GM12872 (cell line): Measurements from ENCODE around the gene TBC1D24.

Source experiments
- TF ChIP-seq, protein P1 (sequence below): IDR thresholded peaks from 3 replicates; pipeline ENCODE4 v1.5.1; 2011; ENCODE audit warnings: low read depth, mild to moderate bottlenecking, low read length, moderate library complexity; ENCODE audit not compliant: insufficient read depth

The TBC1D24 gene

DNA sequence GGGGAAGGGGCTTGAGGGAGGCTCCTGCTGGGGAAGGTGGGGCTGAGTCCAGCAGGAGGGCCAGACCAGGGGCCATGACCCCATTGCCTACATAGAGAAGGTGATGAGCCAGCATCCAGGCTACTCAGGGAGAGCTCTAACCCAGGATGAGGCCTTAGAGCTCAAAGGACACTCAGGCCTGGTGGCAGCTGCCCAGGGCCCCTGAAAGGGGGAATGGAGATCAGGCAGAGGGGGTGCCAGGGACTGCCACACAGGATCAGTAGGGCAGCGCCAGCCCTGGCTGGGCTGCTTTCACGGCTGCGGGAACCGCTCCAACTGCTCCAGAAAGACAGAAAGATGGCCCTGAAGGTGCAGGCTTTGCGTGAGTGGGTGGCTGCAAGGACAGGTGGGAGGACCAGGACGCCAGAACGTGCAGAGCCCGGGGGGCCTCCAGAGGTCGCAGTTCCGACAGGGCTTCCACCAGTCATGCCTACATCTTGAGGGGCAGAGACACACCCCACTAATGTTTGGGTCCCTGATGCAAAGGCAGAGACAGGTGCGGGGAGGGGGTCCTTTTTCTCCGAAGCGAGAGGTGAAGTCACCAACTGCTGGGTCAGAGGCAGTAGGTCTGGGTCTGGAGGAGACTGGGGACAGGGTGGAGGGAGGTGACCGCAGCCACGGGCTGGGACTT is 37.9 kb downstream of the TBC1D24 start:
- TF ChIP-seq, protein P1, sequence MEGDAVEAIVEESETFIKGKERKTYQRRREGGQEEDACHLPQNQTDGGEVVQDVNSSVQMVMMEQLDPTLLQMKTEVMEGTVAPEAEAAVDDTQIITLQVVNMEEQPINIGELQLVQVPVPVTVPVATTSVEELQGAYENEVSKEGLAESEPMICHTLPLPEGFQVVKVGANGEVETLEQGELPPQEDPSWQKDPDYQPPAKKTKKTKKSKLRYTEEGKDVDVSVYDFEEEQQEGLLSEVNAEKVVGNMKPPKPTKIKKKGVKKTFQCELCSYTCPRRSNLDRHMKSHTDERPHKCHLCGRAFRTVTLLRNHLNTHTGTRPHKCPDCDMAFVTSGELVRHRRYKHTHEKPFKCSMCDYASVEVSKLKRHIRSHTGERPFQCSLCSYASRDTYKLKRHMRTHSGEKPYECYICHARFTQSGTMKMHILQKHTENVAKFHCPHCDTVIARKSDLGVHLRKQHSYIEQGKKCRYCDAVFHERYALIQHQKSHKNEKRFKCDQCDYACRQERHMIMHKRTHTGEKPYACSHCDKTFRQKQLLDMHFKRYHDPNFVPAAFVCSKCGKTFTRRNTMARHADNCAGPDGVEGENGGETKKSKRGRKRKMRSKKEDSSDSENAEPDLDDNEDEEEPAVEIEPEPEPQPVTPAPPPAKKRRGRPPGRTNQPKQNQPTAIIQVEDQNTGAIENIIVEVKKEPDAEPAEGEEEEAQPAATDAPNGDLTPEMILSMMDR = peak; percentile 37; the same call in 1 of the 3 replicates

DNA sequence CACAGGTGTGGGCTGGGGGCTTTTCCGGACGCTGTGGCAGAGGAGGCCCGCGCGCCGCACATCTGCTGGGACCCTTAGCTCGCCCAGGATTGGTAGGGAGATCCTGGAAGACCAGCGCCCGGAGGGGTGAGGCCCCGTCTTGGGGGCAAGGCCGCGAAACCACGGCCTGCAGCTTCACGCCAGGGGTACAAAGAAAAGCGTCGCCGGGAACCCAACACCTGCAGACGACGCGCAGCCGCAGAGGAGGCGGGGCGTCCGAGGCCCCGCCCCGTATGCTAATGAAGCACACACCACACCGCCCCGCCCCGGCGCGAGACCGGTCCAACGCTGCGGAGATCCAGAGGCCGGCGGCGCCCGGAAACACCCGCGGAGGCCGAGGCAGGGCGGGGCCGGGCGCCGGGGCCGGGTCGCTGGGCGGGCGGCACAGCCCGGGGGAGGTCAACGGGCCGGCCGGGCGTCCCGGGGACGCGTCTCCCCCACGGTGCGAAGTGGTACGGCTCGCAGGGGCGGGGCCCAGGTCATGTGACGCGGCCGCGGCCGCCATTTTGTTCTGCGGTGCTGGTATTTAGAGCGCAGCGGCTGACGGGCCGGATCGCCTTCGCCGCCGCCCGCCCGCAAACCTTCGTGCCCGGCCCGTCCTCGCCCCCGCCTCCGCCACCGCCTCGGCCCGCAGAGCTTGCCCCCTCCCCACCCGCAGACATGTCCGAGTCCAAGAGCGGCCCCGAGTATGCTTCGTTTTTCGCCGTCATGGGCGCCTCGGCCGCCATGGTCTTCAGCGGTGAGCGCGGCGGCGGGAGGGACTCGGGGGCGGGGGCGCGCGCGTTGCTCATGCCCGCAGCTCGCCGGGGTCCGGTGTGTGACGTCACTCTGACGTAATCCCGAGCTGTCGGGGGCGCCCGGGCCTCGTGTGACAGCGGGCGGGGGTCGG is 38.7 kb downstream of the TBC1D24 start, which contains the start of gene ATP6V0C:
Gene ATP6V0C, plus strand, starts transcription at position 548 of the 928 bp plus-strand sequence. Its CDS starts 152 bp downstream, at position 700.
- TF ChIP-seq, protein P1 = no peak

DNA sequence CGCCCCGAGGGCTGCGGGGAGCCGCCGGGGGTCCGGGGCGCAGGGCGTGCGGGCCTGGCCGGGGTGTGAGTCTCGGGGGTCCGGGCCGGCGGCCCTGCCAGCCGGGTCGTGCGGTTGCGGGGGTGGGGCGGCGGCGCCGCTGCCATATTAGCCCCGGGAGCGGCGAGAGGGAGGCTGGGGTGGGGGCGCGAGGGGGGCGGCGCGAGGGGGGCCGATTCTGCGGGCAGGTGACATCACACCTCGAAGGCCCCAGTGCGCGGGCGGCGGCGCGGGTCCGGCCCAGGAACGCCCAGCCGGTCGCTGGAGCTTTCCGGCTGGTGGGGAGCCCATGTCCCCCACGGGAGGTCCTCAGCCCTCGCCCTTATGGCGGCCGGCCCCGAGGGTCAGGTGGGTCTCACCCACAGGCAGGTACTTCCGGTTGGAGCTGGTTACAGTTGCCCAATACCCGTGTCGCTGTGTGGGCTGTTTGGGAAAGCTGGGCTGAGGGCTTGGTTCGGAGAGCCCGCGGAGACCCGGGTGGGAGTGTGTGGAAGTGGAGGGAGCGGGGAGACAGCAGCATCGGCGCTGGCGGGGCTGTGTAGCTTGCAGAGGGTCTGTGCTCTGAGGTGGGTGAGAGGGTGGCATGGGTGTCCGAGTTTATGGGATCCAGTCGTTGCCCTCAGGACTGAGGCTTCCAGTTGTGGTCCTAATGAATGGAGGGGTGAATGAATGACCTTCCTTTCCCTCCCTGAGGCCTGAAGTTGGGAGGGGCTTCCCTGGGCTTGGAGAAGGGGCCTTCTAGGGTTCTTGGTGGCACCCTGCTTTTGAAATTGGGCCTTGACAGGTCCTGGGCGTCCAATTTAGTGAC is 39.6 kb downstream of the TBC1D24 start:
- TF ChIP-seq, protein P1 = no peak

DNA sequence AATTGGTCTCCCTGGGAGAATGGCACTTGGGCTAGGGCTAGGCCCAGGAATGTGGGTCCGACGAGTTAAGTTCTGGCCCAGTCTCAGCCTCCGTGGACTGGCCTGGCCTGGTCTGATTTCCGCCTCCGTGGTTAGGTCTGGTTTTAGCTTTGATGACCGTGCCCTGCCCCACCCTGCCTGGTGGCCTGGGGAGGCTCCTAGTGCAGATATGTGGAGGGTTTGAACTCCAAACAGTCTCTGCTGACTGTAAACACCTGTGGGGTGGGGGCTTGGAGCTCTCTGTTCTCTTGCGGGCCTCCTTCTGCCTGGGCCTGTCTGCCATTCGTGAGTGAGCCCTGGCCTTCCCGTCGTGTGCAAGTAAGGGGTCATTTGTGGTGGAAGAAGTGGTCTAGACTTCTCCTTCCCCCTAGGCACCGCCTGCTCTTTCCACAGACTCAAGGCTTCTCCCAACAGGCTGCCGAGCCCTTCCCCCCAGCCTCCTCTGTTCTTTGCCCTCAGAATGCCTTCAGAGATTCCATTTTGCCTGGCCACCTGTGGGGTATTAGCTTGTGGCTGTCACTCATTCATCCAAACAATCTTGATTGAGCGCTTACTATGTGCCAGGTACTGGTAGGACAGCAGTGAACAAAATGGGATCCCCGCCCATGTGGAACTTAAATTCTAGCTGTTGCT is 40.4 kb downstream of the TBC1D24 start:
- TF ChIP-seq, protein P1 = no peak

DNA sequence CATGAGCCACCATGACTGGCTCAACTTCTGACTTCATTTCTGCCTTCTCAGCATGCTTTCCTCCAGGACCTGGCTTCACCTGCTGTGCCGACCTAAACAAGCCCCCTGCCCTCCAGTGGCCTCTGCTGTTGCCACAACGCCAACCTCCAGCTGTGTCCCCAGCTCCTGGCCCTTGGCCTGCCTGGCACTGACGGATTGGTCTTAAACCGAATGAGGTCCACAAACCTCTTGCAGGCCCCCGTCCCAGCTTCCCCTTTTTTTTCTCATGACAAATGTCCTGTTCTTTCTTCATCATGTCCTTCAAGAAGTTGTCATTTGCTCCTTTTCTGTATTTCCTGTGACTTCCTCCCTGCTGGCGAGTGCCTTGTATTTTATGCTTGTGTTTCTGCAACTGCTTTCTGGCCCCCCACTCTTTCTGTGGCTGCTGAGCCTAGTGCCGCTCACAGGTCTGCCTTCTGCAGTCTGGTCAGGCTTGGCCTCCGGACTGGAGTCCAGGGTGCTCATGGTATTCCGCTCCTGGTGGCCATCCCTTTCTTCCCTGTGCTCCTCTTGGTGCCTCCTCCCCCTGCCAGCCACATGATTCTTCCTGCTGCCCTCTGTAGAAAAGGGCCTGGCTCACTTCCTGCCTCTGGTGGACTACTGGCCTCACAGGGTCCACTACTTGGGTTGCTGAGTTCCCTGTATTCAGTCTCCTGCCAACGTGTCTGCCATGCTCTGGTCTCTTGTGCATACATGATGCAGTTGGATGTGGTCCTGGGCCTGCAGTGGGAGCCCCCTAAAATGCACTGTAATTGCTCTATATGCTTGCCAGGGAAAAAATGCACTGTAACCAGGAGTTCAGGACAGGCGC is 41.7 kb downstream of the TBC1D24 start:
- TF ChIP-seq, protein P1 = no peak

DNA sequence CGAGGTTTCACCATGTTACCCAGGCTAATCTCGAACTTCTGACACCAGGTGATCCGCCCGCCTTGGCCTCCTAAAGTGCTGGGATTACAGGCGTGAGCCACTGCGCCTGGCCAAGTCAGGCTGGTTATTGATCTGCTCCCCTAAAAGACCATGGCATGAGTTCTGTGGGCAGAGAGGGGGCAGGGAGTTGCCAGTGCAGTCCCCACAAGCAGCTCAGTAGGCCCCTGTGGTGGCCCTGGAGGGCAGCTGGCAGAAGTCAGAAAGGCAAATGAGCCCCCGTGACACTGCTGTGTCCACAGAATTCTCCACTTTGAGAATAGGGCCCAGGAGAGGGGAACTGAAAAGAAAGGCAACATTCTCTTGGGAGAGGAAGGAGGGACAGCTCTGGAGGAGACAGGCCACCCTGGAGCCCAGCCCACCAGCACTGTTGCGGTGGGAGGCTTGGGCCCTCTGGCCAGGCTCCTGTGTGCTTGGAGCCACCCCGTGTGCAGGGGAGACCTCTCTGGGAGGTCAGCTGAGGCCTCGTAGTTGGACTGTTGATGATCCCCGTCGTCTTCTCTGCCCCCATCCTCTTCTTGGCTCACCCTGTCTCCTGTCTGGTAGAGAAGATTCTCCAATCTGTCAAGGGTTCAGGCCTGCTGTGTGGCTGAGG is 43.2 kb downstream of the TBC1D24 start:
- TF ChIP-seq, protein P1 = no peak
